Right atrium auricular region (tissue), 2 donors: ENCODE measurements around the gene KCNQ1. TPM values are rescaled to one million over a fixed set of nuclear protein-coding genes. Genes with fewer than 3 reads are reported as not detected.

Source experiments
- DNase-seq: peaks from one replicate; pipeline ENCODE4 v3.0.0-alpha.2; 2019; ENCODE audit warnings: low spot score
- H3K27ac ChIP-seq, 2 donors: fragments of 200-600 bp; sonication (generic); 1 replicate in 1 of 2; 2 replicates in 1 of 2; pipeline ENCODE4 v1.5.1; 2016 to 2019
- H3K27me3 ChIP-seq, 2 donors: fragments of 200-600 bp; sonication (generic); one replicate each; pipeline versions ENCODE4 v1.5.1 to v1.6.0; 2017 to 2019
- H3K36me3 ChIP-seq: fragments of 200-600 bp; sonication (generic); one replicate; pipeline ENCODE4 v1.5.1; 2016
- H3K4me1 ChIP-seq, 2 donors: fragments of 200-600 bp; sonication (generic); one replicate each; pipeline versions ENCODE4 v1.5.1 to v1.6.0; 2017 to 2019
- H3K4me3 ChIP-seq, 2 donors: fragments of 200-600 bp; sonication (generic); 1 replicate in 1 of 2; 2 replicates in 1 of 2; pipeline ENCODE4 v1.5.1; 2017 to 2019; ENCODE audit warnings: mild to moderate bottlenecking in 1 of 2, moderate library complexity in 1 of 2
- H3K9me3 ChIP-seq, 2 donors: fragments of 200-600 bp; sonication (generic); one replicate each; pipeline ENCODE4 v1.5.1; 2019
- CTCF ChIP-seq, 2 donors: fragments of 200-600 bp; sonication (generic); IDR thresholded peaks; one replicate each; pipeline ENCODE4 v1.5.1; 2019; ENCODE audit warnings: antibody characterized with exemption in 2 of 2
- total RNA-seq, 2 donors: library from RNA; depleted of rRNA; stranded (reverse); fragments of >200 nt; gene quantifications; one replicate each; pipeline ENCODE4 v1.1.0, GENCODE V29; 2016

The KCNQ1 gene
- total RNA-seq, 2 donors from 2014 or later, result 12.7 to 25.1 TPM

- peaks cover 0 to 15% of the 10 kb centered on the region in 2 donors for H3K4me1 ChIP-seq
- H3K27me3 ChIP-seq, result no peaks in the 10 kb centered on the region
- no peaks in the 10 kb centered on the region for H3K36me3 ChIP-seq
- no peak for TF ChIP-seq CTCF (IDR thresholded peaks at IDR 0.05)
- DNase-seq, result no peak
- no peaks in the 10 kb centered on the region for H3K9me3 ChIP-seq
- no peak overlapping the region for H3K27ac ChIP-seq
- no peak overlapping the region for H3K4me3 ChIP-seq
Measured at GRCh38 chr11:2551131-2551530, 106.3 kb downstream of the KCNQ1 start.

DNA sequence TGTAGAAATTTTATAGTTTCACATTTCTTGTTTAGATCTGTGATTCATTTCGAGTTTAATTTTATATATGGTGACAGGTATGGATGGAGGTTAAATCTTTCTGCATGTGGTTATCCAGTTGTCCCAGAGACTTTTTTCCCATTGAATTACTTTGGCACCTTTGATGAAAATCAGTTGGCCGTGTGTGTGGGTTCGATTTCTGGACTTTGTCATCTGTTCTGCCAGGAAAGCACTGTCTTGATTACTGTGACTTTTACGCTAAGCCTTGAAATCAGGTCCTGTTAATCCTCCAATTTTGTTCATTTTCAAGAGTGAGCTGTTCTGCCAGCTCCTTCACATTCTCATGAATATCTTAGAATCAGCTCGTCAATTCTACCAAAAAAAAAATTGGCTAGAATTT is 107.4 kb downstream of the KCNQ1 start:
- Histone ChIP-seq H3K27ac (no peak overlapping the region), H3K4me3 (no peak overlapping the region), H3K27me3 (no peaks in the 10 kb centered on the region), H3K9me3 (no peaks in the 10 kb centered on the region), H3K4me1 (peaks cover 0 to 15% of the 10 kb centered on the region in 2 donors), H3K36me3 (no peaks in the 10 kb centered on the region)
- DNase-seq, result no peak
- no peak for TF ChIP-seq CTCF (IDR thresholded peaks at IDR 0.05)

DNA sequence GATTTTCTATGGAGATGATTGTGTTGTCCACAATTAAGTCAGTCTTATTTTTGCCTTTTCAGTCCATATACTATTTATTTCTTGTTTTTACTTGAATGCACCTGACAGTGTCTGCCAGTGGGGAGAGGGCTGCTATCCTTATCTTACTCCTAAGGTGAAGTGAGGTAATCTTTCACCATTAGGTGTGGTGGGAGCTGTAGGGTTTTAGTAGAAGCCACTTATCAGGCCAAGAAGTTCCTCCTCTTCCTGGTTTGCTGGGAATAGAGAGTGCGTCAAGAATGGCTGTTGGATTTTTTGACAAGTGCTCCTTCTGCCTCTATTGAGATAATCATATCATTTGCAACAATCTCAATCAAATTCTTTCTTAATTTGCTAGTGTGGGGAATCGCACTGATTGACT is 108.4 kb downstream of the KCNQ1 start:
- Histone ChIP-seq H3K9me3 (no peaks in the 10 kb centered on the region), H3K4me3 (no peak overlapping the region), H3K36me3 (no peaks in the 10 kb centered on the region), H3K4me1 (peaks cover 0 to 15% of the 10 kb centered on the region in 2 donors), H3K27ac (no peak overlapping the region), H3K27me3 (no peaks in the 10 kb centered on the region)
- TF ChIP-seq CTCF (IDR thresholded peaks at IDR 0.05), result no peak
- DNase-seq, result no peak

DNA sequence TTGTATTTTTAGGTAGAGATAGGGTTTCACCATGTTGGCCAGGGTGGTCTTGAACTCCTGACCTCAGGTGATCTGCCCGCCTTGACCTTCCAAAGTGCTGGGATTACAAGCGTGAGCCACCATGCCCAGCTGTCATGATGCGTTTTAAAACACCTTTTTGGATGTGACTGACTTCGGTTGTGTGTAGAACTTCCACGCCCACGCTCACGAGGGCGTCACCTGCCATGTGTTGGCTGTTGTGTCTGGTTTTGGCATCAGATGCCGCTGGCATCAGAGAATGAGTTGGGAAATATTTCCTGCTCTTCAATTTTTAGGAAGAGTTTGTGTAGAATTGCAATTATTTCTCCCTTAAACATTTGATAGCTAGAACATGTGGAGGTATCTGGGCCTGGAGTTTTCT is 109.1 kb downstream of the KCNQ1 start:
- no peak for DNase-seq
- TF ChIP-seq CTCF (IDR thresholded peaks at IDR 0.05), result no peak
- H3K9me3 ChIP-seq, result no peaks in the 10 kb centered on the region
- no peaks in the 10 kb centered on the region for H3K36me3 ChIP-seq
- H3K4me3 ChIP-seq, result no peak overlapping the region
- H3K27me3 ChIP-seq, result no peaks in the 10 kb centered on the region
- peaks cover 0 to 15% of the 10 kb centered on the region in 2 donors for H3K4me1 ChIP-seq
- no peak overlapping the region for H3K27ac ChIP-seq

DNA sequence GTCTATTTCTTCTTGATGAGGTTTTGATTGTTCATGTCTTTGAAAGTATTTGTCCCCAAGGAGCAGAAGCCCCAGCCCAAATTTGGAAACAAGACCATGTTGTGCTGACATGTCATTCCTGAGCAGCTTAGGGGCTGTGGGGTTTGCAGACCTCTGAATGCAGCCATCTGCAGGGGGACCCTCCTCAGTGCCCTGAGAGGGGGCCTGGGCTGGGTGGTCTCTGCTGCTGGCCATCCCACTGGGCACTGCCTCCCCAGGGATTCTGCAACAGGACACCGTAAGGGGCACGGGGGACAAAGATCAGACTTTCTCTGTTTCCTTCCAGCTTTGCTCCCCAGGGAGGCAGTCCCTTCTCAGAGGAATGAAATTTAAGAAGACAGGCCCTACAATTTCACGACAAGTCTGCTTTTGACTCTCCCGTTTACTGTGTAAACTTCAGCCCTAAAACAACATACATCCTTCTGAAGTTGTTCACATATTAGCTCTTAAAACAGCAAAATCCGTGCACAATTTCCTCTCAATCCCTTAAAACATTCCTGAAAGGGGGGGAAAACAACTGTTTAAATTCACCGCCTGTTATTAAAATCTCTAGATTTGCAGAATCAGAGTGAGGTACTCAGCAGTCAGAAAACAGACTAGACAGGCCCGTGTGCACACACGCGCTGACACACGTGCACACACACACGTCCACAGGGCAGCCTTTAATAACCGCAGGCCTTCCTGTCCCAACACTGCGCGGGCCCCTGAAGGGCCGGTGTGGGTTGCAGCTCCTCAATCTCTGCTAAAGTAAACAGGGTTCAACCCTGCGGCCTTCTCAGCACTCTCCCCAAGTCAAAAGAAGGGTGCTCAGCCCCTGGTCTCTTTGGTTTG is 109.8 kb downstream of the KCNQ1 start:
- H3K27ac ChIP-seq, result no peak overlapping the region
- no peak for DNase-seq
- no peak overlapping the region for H3K4me3 ChIP-seq
- no peaks in the 10 kb centered on the region for H3K9me3 ChIP-seq
- no peaks in the 10 kb centered on the region for H3K36me3 ChIP-seq
- TF ChIP-seq CTCF (IDR thresholded peaks at IDR 0.05), result no peak
- peaks cover 0 to 17% of the 10 kb centered on the region in 2 donors for H3K4me1 ChIP-seq
- no peaks in the 10 kb centered on the region for H3K27me3 ChIP-seq
